Calu3 (cell line): ENCODE results near the gene NCAPH2. TPM values are rescaled to one million over a fixed set of nuclear protein-coding genes. Genes with fewer than 3 reads are reported as not detected.

ENCODE experiments used
- BruUV-seq: library from RNA; stranded (reverse); fragments of 400-500 nt; replicated peaks from 2 replicates; lab custom pipeline; 2021; lab: Mats Ljungman, UMichigan
- CTCF ChIA-PET: fragments of 300-600 bp; sonication (Branson Sonifier 250); formaldehyde crosslinking; loops from one replicate; lab custom pipeline; 2022; ENCODE audit warnings: antibody characterized with exemption; lab: Charles Lee
- DNase-seq: peaks from one replicate; pipeline ENCODE4 v3.0.0; 2022
- H3K27ac Mint-ChIP-seq: one replicate; pipeline ENCODE4 v1.8.0; 2022; ENCODE audit warnings: mixed read lengths; ENCODE audit not compliant: unreplicated experiment
- H3K27me3 Mint-ChIP-seq: one replicate; pipeline ENCODE4 v1.8.0; 2022; ENCODE audit warnings: mixed read lengths; ENCODE audit not compliant: unreplicated experiment
- H3K36me3 Mint-ChIP-seq: one replicate; pipeline ENCODE4 v1.8.0; 2022; ENCODE audit warnings: mild to moderate bottlenecking, moderate library complexity, mixed read lengths; ENCODE audit not compliant: insufficient read depth, unreplicated experiment
- H3K4me1 Mint-ChIP-seq: one replicate; pipeline ENCODE4 v1.8.0; 2022; ENCODE audit warnings: mild to moderate bottlenecking, low read depth, mixed read lengths; ENCODE audit not compliant: unreplicated experiment
- H3K4me3 Mint-ChIP-seq: one replicate; pipeline ENCODE4 v1.8.0; 2022; ENCODE audit warnings: mild to moderate bottlenecking, low read depth, moderate library complexity, mixed read lengths; ENCODE audit not compliant: unreplicated experiment
- H3K9me3 Mint-ChIP-seq: one replicate; pipeline ENCODE4 v1.8.0; 2022; ENCODE audit warnings: low read depth, mixed read lengths; ENCODE audit not compliant: unreplicated experiment
- CTCF ChIP-seq: fragments of 200-600 bp; IDR thresholded peaks from one replicate; pipeline ENCODE4 v1.8.0; 2022; ENCODE audit warnings: antibody characterized with exemption; ENCODE audit not compliant: unreplicated experiment
- intact Hi-C: fragments of 100-400 bp; cut with micrococcal nuclease; formaldehyde crosslinking; loops from one replicate; pipeline ENCODE4 v1.10.0; 2022; ENCODE audit not compliant: unreplicated experiment
- total RNA-seq: library from RNA; stranded (reverse); gene quantifications from 2 replicates; pipeline ENCODE4 v1.2.3, GENCODE V29; 2022

NCAPH2 gene
- total RNA-seq, 1 experiment from 2014 or later: 92.0 TPM

- no peak for DNase-seq
- H3K9me3 Mint-ChIP-seq: no peaks in the 10 kb centered on the region
- peaks cover 61% of the 10 kb centered on the region for H3K4me1 Mint-ChIP-seq
- TF ChIP-seq CTCF: no peak
- H3K27me3 Mint-ChIP-seq: no peaks in the 10 kb centered on the region
- CTCF ChIA-PET: no interaction called here
- peak overlapping the region; percentile 98 for H3K27ac Mint-ChIP-seq
- intact Hi-C loops: no loop called here
- no TSS peak for BruUV-seq
- H3K36me3 Mint-ChIP-seq: peaks cover 43% of the 10 kb centered on the region
- no peak overlapping the region for H3K4me3 Mint-ChIP-seq
Measured at GRCh38 chr22:50542416-50542927, 34.4 kb downstream of the NCAPH2 start.

GRCh38 chr22:50544078-50544745 lies 36.2 kb downstream of the NCAPH2 start:
- Mint-ChIP-seq H3K4me3 (peak overlapping the region; percentile 43), H3K27me3 (no peaks in the 10 kb centered on the region), H3K27ac (peak overlapping the region; percentile 92), H3K9me3 (no peaks in the 10 kb centered on the region), H3K36me3 (peaks cover 30% of the 10 kb centered on the region), H3K4me1 (peaks cover 45% of the 10 kb centered on the region)
- intact Hi-C loops: no loop called here
- TF ChIP-seq CTCF: peak; percentile 50
- DNase-seq: peak; percentile 93
- BruUV-seq: TSS peak; percentile 35
- CTCF ChIA-PET: interaction anchor here (1.2 to 1.8 kb wide), 3 partner anchors 19 to 84 kb away, joined by 3 to 7 read pairs (median 5); partner anchors contain the start of genes ARSA, SCO2 and SYCE3

- peak overlapping the region; percentile 92 for H3K27ac Mint-ChIP-seq
- CTCF ChIA-PET: interaction anchor here (0.5 to 1.8 kb wide), 4 partner anchors 18 to 89 kb away, joined by 3 to 7 read pairs (median 4); partner anchors contain the start of genes ARSA, SCO2 and SYCE3
Measured at GRCh38 chr22:50544746-50545253, 36.8 kb downstream of the NCAPH2 start.

More at GRCh38 chr22:50544746-50545253, 36.8 kb downstream of the NCAPH2 start:
- TSS peak; percentile 44 for BruUV-seq
- peak overlapping the region; percentile 43 for H3K4me3 Mint-ChIP-seq
- peaks cover 39% of the 10 kb centered on the region for H3K4me1 Mint-ChIP-seq
- no peaks in the 10 kb centered on the region for H3K27me3 Mint-ChIP-seq
- DNase-seq: peak; percentile 55
- intact Hi-C loops: no loop called here
- TF ChIP-seq CTCF: no peak
- no peaks in the 10 kb centered on the region for H3K9me3 Mint-ChIP-seq
- H3K36me3 Mint-ChIP-seq: peaks cover 24% of the 10 kb centered on the region
